Measurements from ENCODE around the gene DDRGK1. TPM values are rescaled to one million over a fixed set of nuclear protein-coding genes. Genes with fewer than 3 reads are reported as not detected.

Gene DDRGK1
- total RNA-seq, 1 donor from 2014 or later, result 45.3 TPM

- no peak overlapping the region for H3K4me3 Mint-ChIP-seq (ENCODE audit: unreplicated experiment)
- peaks cover 9% of the 10 kb centered on the region for H3K4me1 Mint-ChIP-seq (ENCODE audit: unreplicated experiment)
- H3K9me3 Mint-ChIP-seq (ENCODE audit: unreplicated experiment), result no peaks in the 10 kb centered on the region
- peaks cover 15% of the 10 kb centered on the region for H3K27me3 Mint-ChIP-seq (ENCODE audit: unreplicated experiment)
- no peak for DNase-seq (ENCODE audit: low spot score)
- no peak for TF ChIP-seq CTCF (IDR thresholded peaks at IDR 0.05; ENCODE audit: unreplicated experiment)
- H3K36me3 Mint-ChIP-seq (ENCODE audit: low read depth, unreplicated experiment), result peaks cover 7% of the 10 kb centered on the region
- H3K27ac Mint-ChIP-seq (ENCODE audit: unreplicated experiment), result no peak overlapping the region
Observed at GRCh38 chr20:3244613-3245012, 40.1 kb upstream of the DDRGK1 start.

- TF ChIP-seq CTCF (IDR thresholded peaks at IDR 0.05; ENCODE audit: unreplicated experiment), result no peak
- no peak overlapping the region for H3K27ac Mint-ChIP-seq (ENCODE audit: unreplicated experiment)
Observed at GRCh38 chr20:3243718-3244358, 39.4 kb upstream of the DDRGK1 start.

GRCh38 chr20:3242172-3242692 lies 37.8 kb upstream of the DDRGK1 start:
- Mint-ChIP-seq H3K36me3 (ENCODE audit: low read depth, unreplicated experiment) (peaks cover 9% of the 10 kb centered on the region), H3K4me1 (ENCODE audit: unreplicated experiment) (peaks cover 10% of the 10 kb centered on the region), H3K9me3 (ENCODE audit: unreplicated experiment) (no peaks in the 10 kb centered on the region), H3K27me3 (ENCODE audit: unreplicated experiment) (peaks cover 19% of the 10 kb centered on the region), H3K4me3 (ENCODE audit: unreplicated experiment) (no peak overlapping the region), H3K27ac (ENCODE audit: unreplicated experiment) (peak overlapping the region; percentile 14)
- no peak for DNase-seq (ENCODE audit: low spot score)
- TF ChIP-seq CTCF (IDR thresholded peaks at IDR 0.05; ENCODE audit: unreplicated experiment), result no peak

More at GRCh38 chr20:3243718-3244358, 39.4 kb upstream of the DDRGK1 start:
- no peak overlapping the region for H3K4me3 Mint-ChIP-seq (ENCODE audit: unreplicated experiment)
- peaks cover 10% of the 10 kb centered on the region for H3K4me1 Mint-ChIP-seq (ENCODE audit: unreplicated experiment)
- no peak for DNase-seq (ENCODE audit: low spot score)
- H3K9me3 Mint-ChIP-seq (ENCODE audit: unreplicated experiment), result no peaks in the 10 kb centered on the region
- H3K27me3 Mint-ChIP-seq (ENCODE audit: unreplicated experiment), result peaks cover 16% of the 10 kb centered on the region
- peaks cover 7% of the 10 kb centered on the region for H3K36me3 Mint-ChIP-seq (ENCODE audit: low read depth, unreplicated experiment)

- peaks cover 17% of the 10 kb centered on the region for H3K4me1 Mint-ChIP-seq (ENCODE audit: unreplicated experiment)
- peaks cover 11% of the 10 kb centered on the region for H3K36me3 Mint-ChIP-seq (ENCODE audit: low read depth, unreplicated experiment)
- no peak for DNase-seq (ENCODE audit: low spot score)
- peaks cover 21% of the 10 kb centered on the region for H3K27me3 Mint-ChIP-seq (ENCODE audit: unreplicated experiment)
- TF ChIP-seq CTCF (IDR thresholded peaks at IDR 0.05; ENCODE audit: unreplicated experiment), result no peak
- H3K9me3 Mint-ChIP-seq (ENCODE audit: unreplicated experiment), result no peaks in the 10 kb centered on the region
- H3K4me3 Mint-ChIP-seq (ENCODE audit: unreplicated experiment), result peak overlapping the region; percentile 95
- H3K27ac Mint-ChIP-seq (ENCODE audit: unreplicated experiment), result no peak overlapping the region
Observed at GRCh38 chr20:3240776-3241363, 36.4 kb upstream of the DDRGK1 start.

Measured in endothelial cell (in vitro differentiated cells).